H1 (cell line): ENCODE measurements around the gene AMPH. TPM values are rescaled to one million over a fixed set of nuclear protein-coding genes. Genes with fewer than 3 reads are reported as not detected.

Experiments used
- CBX8 ChIP-seq: fragments of 300-800, 300-1000 bp; sonication (generic); IDR thresholded peaks from 2 replicates; pipeline ENCODE4 v1.7.1; 2016; ENCODE audit warnings: low read depth, low read length, borderline replicate concordance
- GTF2F1 ChIP-seq: IDR thresholded peaks from 2 replicates; pipeline ENCODE4 v1.6.1; 2012; ENCODE audit warnings: low read depth, low read length, improper control_type of control experiment, borderline replicate concordance
- NRF1 ChIP-seq: IDR thresholded peaks from 2 replicates; pipeline ENCODE4 v1.6.1; 2011; ENCODE audit warnings: mild to moderate bottlenecking, low read depth, low read length, improper control_type of control experiment
- YY1 ChIP-seq: IDR thresholded peaks from 2 replicates; pipeline ENCODE4 v1.6.1; 2011; ENCODE audit warnings: low read depth, mild to moderate bottlenecking, low read length
- polyA plus RNA-seq, 7 experiments: library from polyadenylated mRNA; depleted of rRNA in 3 of 7; stranded (reverse) in 5 of 7; unstranded in 2 of 7; fragments of >200 nt in 5 of 7; fragments of 200-250 nt in 2 of 7; gene quantifications; 1 replicate in 5 of 7; 2 replicates in 1 of 7; 4 replicates in 1 of 7; pipeline versions ENCODE4 v1.2.1 to v1.2.3, GENCODE V29; 2011 to 2013; ENCODE audit warnings: missing spikeins in 2 of 7, mixed read lengths in 2 of 7
- total RNA-seq: library from RNA; stranded (reverse); fragmentation: NEBNext Ultra II Directional; extraction: Animal tissue kit (Norgen Biotek cat#: 25700); gene quantifications from 2 replicates; pipeline ENCODE4 v1.2.1, GENCODE V29; 2021

Gene AMPH
- total and polyA plus RNA-seq, 2 of the 8 experiments (the other 6 are each of a cell fraction or from before 2014, with no cell fraction given) = 7.3 to 12.2 TPM

- TF ChIP-seq CBX8 (no peak), YY1 (no peak), NRF1 (no peak), GTF2F1 (no peak)
These were observed 167.6 kb downstream of the AMPH start (continued) for GRCh38 chr7:38463277-38464225.
